ENCODE measurements around the gene SERTAD2. TPM values are rescaled to one million over a fixed set of nuclear protein-coding genes. Genes with fewer than 3 reads are reported as not detected.

SERTAD2 gene
- total RNA-seq, 1 donor from 2014 or later: 12.8 TPM

Other genes with a start within 250 kb of the SERTAD2 start
- gene LGALSL, start 199.8 kb downstream of the SERTAD2 start, total RNA-seq: 4.2 TPM
- gene AFTPH, start 129.6 kb downstream of the SERTAD2 start, total RNA-seq: 12.3 TPM